HUES64 (cell line): ENCODE measurements around the gene RPS16.
"Not testable (repeated sequence)": the region's sequence is repeated elsewhere in the genome, so short reads cannot be mapped to it uniquely, and the experiment has no call there.

Experiments used
- H3K27ac ChIP-seq: 2 replicates; pipeline ENCODE4 v1.7.0; 2013; ENCODE audit warnings: low read depth, low read length, inconsistent platforms
- H3K27me3 ChIP-seq: 2 replicates; pipeline ENCODE4 v1.6.1; 2013; ENCODE audit warnings: mild to moderate bottlenecking, low read length; ENCODE audit not compliant: insufficient read depth
- H3K36me3 ChIP-seq: 2 replicates; pipeline ENCODE4 v1.6.1; 2013; ENCODE audit warnings: mild to moderate bottlenecking, low read length; ENCODE audit not compliant: insufficient read depth
- H3K4me1 ChIP-seq: 2 replicates; pipeline ENCODE4 v1.6.1; 2013; ENCODE audit warnings: mild to moderate bottlenecking, low read length, moderate library complexity; ENCODE audit not compliant: insufficient read depth
- H3K4me3 ChIP-seq: 2 replicates; pipeline ENCODE4 v1.5.1; 2013; ENCODE audit warnings: mild to moderate bottlenecking, low read length, moderate library complexity
- H3K9ac ChIP-seq: 2 replicates; pipeline ENCODE4 v1.6.1; 2013; ENCODE audit warnings: mild to moderate bottlenecking, low read depth, low read length
- H3K9me3 ChIP-seq: 2 replicates; pipeline ENCODE4 v1.6.1; 2013; ENCODE audit warnings: low read depth, low read length; ENCODE audit not compliant: insufficient read depth
- WGBS: fragments of 150-250, 120-280 bp; methylation state at CpG from one replicate; pipeline ENCODE4 v1.1.7; 2013; ENCODE audit warnings: missing lambda C conversion rate; 5-methylcytosine and 5-hydroxymethylcytosine counted together

The RPS16 gene

GRCh38 chr19:39472746-39473442 is 37.1 kb upstream of the RPS16 start:
- WGBS = 96% methylated on average over 32 of the region's 32 CpGs
- H3K27ac ChIP-seq = no peak overlapping the region
- H3K9me3 ChIP-seq = no peaks in the 10 kb centered on the region
- H3K36me3 ChIP-seq = peaks cover 85% of the 10 kb centered on the region
- H3K9ac ChIP-seq = no peak overlapping the region
- no peaks in the 10 kb centered on the region for H3K27me3 ChIP-seq
- H3K4me1 ChIP-seq = no peaks in the 10 kb centered on the region
- no peak overlapping the region for H3K4me3 ChIP-seq

- 94% methylated on average over 8 of the region's 8 CpGs for WGBS
- H3K36me3 ChIP-seq = peaks cover 95% of the 10 kb centered on the region
- H3K9me3 ChIP-seq = no peaks in the 10 kb centered on the region
- no peak overlapping the region for H3K9ac ChIP-seq
- H3K4me1 ChIP-seq = no peaks in the 10 kb centered on the region
- no peak overlapping the region for H3K27ac ChIP-seq
- no peaks in the 10 kb centered on the region for H3K27me3 ChIP-seq
- no peak overlapping the region for H3K4me3 ChIP-seq
Measured at GRCh38 chr19:39471756-39472536, 36.2 kb upstream of the RPS16 start.

- H3K4me3 ChIP-seq = no peak overlapping the region
- no peaks in the 10 kb centered on the region for H3K4me1 ChIP-seq
- H3K36me3 ChIP-seq = peaks cover 95% of the 10 kb centered on the region
- H3K27me3 ChIP-seq = no peaks in the 10 kb centered on the region
- H3K9ac ChIP-seq = no peak overlapping the region
- no peak overlapping the region for H3K27ac ChIP-seq
- 95% methylated on average over 7 of the region's 7 CpGs for WGBS
- H3K9me3 ChIP-seq = no peaks in the 10 kb centered on the region
Measured at GRCh38 chr19:39470724-39471339, 35.1 kb upstream of the RPS16 start.

- Histone ChIP-seq H3K9me3 (no peaks in the 10 kb centered on the region), H3K27ac (no peak overlapping the region), H3K9ac (no peak overlapping the region), H3K27me3 (no peaks in the 10 kb centered on the region), H3K36me3 (peaks cover 98% of the 10 kb centered on the region), H3K4me1 (no peaks in the 10 kb centered on the region), H3K4me3 (no peak overlapping the region)
- 85% methylated on average over 6 of the region's 6 CpGs for WGBS
Measured at GRCh38 chr19:39469567-39469966, 33.8 kb upstream of the RPS16 start.

- Histone ChIP-seq H3K4me1 (no peaks in the 10 kb centered on the region), H3K36me3 (peaks cover 96% of the 10 kb centered on the region), H3K27ac (no peak overlapping the region), H3K4me3 (no peak overlapping the region), H3K9ac (no peak overlapping the region), H3K27me3 (no peaks in the 10 kb centered on the region), H3K9me3 (no peaks in the 10 kb centered on the region)
- WGBS = 95% methylated on average over 11 of the region's 11 CpGs
Measured at GRCh38 chr19:39469036-39469435, 33.3 kb upstream of the RPS16 start.

- Histone ChIP-seq H3K4me3 (no peak overlapping the region), H3K9me3 (no peaks in the 10 kb centered on the region), H3K9ac (no peak overlapping the region), H3K27me3 (no peaks in the 10 kb centered on the region), H3K27ac (no peak overlapping the region), H3K4me1 (no peaks in the 10 kb centered on the region), H3K36me3 (peaks cover 94% of the 10 kb centered on the region)
- WGBS = 98% methylated on average over 7 of the region's 7 CpGs
Measured at GRCh38 chr19:39467941-39468340, 32.2 kb upstream of the RPS16 start.

GRCh38 chr19:39465956-39466747 is 30.4 kb upstream of the RPS16 start:
- Histone ChIP-seq H3K9me3 (no peaks in the 10 kb centered on the region), H3K9ac (no peak overlapping the region), H3K4me3 (no peak overlapping the region), H3K4me1 (no peaks in the 10 kb centered on the region), H3K27ac (no peak overlapping the region), H3K36me3 (peaks cover 85% of the 10 kb centered on the region), H3K27me3 (no peaks in the 10 kb centered on the region)
- WGBS = 95% methylated on average over 17 of the region's 18 CpGs

GRCh38 chr19:39463403-39463802 is 27.7 kb upstream of the RPS16 start:
- no peaks in the 10 kb centered on the region for H3K4me1 ChIP-seq
- no peak overlapping the region for H3K9ac ChIP-seq
- no peak overlapping the region for H3K4me3 ChIP-seq
- H3K36me3 ChIP-seq = peaks cover 84% of the 10 kb centered on the region
- H3K9me3 ChIP-seq = no peaks in the 10 kb centered on the region
- WGBS = 92% methylated on average over 3 of the region's 3 CpGs
- H3K27me3 ChIP-seq = no peaks in the 10 kb centered on the region
- no peak overlapping the region for H3K27ac ChIP-seq

- peaks cover 45% of the 10 kb centered on the region for H3K36me3 ChIP-seq
- not testable (repeated sequence) for H3K4me3 ChIP-seq, H3K27ac ChIP-seq, H3K9ac ChIP-seq, H3K9me3 ChIP-seq, H3K27me3 ChIP-seq, H3K4me1 ChIP-seq
- WGBS = 98% methylated on average over 8 of the region's 8 CpGs
Measured at GRCh38 chr19:39451257-39451656, 15.5 kb upstream of the RPS16 start.

GRCh38 chr19:39449116-39449797 is 13.5 kb upstream of the RPS16 start:
- Histone ChIP-seq H3K9ac (no peak overlapping the region), H3K27me3 (no peaks in the 10 kb centered on the region), H3K4me3 (no peak overlapping the region), H3K4me1 (no peaks in the 10 kb centered on the region), H3K9me3 (no peaks in the 10 kb centered on the region), H3K27ac (no peak overlapping the region), H3K36me3 (peaks cover 37% of the 10 kb centered on the region)
- 90% methylated on average over 8 of the region's 8 CpGs for WGBS
